ENCODE data around the gene RHBDL1. TPM values are rescaled to one million over a fixed set of nuclear protein-coding genes. Genes with fewer than 3 reads are reported as not detected.

RHBDL1 gene
- total and polyA plus RNA-seq, 9 of the 15 experiments (the other 6 are each of a cell fraction or from before 2014, with no cell fraction given) = 0.03 to 5.6 (median 1.3) TPM; not detected in 1

DNA sequence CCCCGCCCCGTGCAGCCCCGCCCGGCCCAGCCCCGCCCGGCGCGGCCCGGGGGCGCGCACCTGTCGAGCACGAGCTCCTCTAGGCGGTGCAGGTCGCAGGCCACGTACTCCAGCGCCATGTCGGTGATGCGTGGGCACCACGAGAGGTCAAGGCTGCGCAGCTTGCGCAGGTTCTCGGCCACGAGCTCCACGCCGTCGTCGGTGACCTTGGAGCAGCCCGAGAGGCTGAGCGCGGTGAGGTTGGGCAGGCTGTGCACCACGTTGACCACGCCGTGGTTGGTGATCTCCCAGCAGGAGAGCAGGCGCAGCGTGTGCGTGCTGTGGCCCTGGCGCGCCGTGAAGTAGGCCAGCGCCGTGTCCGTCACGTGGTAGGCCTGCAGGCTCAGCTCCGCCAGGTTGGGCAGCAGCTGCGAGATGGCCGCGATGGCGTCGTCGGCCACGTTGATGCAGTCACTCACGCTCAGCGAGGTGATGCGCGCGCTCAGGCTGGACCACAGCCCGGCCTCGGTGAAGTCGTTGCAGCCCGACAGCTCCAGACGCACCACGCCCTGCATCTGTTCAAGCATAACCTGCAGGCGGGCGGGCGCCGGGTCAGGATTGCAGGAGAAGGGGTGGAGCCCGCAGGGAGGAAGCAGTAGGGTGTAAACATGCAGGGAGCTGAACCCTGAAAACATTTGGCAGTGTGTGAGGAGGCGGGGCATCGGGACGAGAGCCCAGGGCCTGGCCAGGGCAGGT is 20.1 kb downstream of the RHBDL1 start (continued):
- TF ChIP-seq ARHGAP35 (IDR thresholded peaks at IDR 0.05; ENCODE audit: partially characterized antibody) = no peak
- TF ChIP-seq ARNT (IDR thresholded peaks at IDR 0.05) = no peak
- TF ChIP-seq, protein P1, sequence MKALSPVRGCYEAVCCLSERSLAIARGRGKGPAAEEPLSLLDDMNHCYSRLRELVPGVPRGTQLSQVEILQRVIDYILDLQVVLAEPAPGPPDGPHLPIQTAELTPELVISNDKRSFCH (CRISPR knock-in tag; IDR thresholded peaks at IDR 0.05) = no peak
- TF ChIP-seq, protein P1 (tag; IDR thresholded peaks at IDR 0.05) = peak; percentile 80; the same call in 1 of the 2 replicates
- no peak; the same call in 1 of the 2 replicates for TF ChIP-seq TEAD4 (IDR thresholded peaks at IDR 0.05; ENCODE audit: low read length)
- TF ChIP-seq TEAD4 (CRISPR knock-in tag; IDR thresholded peaks at IDR 0.05; ENCODE audit: borderline replicate concordance) = peak; percentile 97
- TF ChIP-seq, protein P2, sequence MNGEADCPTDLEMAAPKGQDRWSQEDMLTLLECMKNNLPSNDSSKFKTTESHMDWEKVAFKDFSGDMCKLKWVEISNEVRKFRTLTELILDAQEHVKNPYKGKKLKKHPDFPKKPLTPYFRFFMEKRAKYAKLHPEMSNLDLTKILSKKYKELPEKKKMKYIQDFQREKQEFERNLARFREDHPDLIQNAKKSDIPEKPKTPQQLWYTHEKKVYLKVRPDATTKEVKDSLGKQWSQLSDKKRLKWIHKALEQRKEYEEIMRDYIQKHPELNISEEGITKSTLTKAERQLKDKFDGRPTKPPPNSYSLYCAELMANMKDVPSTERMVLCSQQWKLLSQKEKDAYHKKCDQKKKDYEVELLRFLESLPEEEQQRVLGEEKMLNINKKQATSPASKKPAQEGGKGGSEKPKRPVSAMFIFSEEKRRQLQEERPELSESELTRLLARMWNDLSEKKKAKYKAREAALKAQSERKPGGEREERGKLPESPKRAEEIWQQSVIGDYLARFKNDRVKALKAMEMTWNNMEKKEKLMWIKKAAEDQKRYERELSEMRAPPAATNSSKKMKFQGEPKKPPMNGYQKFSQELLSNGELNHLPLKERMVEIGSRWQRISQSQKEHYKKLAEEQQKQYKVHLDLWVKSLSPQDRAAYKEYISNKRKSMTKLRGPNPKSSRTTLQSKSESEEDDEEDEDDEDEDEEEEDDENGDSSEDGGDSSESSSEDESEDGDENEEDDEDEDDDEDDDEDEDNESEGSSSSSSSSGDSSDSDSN (IDR thresholded peaks at IDR 0.05; ENCODE audit: borderline replicate concordance in 1 of 2, low read depth in 2 of 2, low read length in 2 of 2) = no peak
- TF ChIP-seq, protein P3, sequence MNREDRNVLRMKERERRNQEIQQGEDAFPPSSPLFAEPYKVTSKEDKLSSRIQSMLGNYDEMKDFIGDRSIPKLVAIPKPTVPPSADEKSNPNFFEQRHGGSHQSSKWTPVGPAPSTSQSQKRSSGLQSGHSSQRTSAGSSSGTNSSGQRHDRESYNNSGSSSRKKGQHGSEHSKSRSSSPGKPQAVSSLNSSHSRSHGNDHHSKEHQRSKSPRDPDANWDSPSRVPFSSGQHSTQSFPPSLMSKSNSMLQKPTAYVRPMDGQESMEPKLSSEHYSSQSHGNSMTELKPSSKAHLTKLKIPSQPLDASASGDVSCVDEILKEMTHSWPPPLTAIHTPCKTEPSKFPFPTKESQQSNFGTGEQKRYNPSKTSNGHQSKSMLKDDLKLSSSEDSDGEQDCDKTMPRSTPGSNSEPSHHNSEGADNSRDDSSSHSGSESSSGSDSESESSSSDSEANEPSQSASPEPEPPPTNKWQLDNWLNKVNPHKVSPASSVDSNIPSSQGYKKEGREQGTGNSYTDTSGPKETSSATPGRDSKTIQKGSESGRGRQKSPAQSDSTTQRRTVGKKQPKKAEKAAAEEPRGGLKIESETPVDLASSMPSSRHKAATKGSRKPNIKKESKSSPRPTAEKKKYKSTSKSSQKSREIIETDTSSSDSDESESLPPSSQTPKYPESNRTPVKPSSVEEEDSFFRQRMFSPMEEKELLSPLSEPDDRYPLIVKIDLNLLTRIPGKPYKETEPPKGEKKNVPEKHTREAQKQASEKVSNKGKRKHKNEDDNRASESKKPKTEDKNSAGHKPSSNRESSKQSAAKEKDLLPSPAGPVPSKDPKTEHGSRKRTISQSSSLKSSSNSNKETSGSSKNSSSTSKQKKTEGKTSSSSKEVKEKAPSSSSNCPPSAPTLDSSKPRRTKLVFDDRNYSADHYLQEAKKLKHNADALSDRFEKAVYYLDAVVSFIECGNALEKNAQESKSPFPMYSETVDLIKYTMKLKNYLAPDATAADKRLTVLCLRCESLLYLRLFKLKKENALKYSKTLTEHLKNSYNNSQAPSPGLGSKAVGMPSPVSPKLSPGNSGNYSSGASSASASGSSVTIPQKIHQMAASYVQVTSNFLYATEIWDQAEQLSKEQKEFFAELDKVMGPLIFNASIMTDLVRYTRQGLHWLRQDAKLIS (CRISPR knock-in tag; IDR thresholded peaks at IDR 0.05) = no peak
- no peak for TF ChIP-seq ASH1L (IDR thresholded peaks at IDR 0.05; ENCODE audit: borderline replicate concordance, low read depth, partially characterized antibody)
- TF ChIP-seq XRCC3 (IDR thresholded peaks at IDR 0.05) = no peak
- TF ChIP-seq, protein P4, sequence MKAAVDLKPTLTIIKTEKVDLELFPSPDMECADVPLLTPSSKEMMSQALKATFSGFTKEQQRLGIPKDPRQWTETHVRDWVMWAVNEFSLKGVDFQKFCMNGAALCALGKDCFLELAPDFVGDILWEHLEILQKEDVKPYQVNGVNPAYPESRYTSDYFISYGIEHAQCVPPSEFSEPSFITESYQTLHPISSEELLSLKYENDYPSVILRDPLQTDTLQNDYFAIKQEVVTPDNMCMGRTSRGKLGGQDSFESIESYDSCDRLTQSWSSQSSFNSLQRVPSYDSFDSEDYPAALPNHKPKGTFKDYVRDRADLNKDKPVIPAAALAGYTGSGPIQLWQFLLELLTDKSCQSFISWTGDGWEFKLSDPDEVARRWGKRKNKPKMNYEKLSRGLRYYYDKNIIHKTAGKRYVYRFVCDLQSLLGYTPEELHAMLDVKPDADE (conservative IDR thresholded peaks at IDR 0.05; ENCODE audit: control insufficient read depth, low read depth, low read length) = 0 out of 2 replicates have a peak, but pooled peaks have one; percentile 33
- TF ChIP-seq, protein P5, sequence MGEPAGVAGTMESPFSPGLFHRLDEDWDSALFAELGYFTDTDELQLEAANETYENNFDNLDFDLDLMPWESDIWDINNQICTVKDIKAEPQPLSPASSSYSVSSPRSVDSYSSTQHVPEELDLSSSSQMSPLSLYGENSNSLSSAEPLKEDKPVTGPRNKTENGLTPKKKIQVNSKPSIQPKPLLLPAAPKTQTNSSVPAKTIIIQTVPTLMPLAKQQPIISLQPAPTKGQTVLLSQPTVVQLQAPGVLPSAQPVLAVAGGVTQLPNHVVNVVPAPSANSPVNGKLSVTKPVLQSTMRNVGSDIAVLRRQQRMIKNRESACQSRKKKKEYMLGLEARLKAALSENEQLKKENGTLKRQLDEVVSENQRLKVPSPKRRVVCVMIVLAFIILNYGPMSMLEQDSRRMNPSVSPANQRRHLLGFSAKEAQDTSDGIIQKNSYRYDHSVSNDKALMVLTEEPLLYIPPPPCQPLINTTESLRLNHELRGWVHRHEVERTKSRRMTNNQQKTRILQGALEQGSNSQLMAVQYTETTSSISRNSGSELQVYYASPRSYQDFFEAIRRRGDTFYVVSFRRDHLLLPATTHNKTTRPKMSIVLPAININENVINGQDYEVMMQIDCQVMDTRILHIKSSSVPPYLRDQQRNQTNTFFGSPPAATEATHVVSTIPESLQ (CRISPR knock-in tag; IDR thresholded peaks at IDR 0.05) = no peak
- TF ChIP-seq, protein P6, sequence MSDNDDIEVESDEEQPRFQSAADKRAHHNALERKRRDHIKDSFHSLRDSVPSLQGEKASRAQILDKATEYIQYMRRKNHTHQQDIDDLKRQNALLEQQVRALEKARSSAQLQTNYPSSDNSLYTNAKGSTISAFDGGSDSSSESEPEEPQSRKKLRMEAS (CRISPR knock-in tag; IDR thresholded peaks at IDR 0.05) = peak; percentile 99
- no peak for TF ChIP-seq LEF1 (IDR thresholded peaks at IDR 0.05)

All from K562 (cell line).